NCI-H510A treated with DMSO at 0.1 percent for 48 hours (cell line): ENCODE results near the gene PIP4K2A.
"Not testable (repeated sequence)": the region's sequence is repeated elsewhere in the genome, so short reads cannot be mapped to it uniquely, and the experiment has no call there.

Experiments
- DNase-seq: peaks from one replicate; lab custom pipeline; 2025; lab: John Stamatoyannopoulos, UW

PIP4K2A gene

GRCh38 chr10:22719406-22720042 is 5.1 kb upstream of the PIP4K2A start:
- no peak for DNase-seq

DNA sequence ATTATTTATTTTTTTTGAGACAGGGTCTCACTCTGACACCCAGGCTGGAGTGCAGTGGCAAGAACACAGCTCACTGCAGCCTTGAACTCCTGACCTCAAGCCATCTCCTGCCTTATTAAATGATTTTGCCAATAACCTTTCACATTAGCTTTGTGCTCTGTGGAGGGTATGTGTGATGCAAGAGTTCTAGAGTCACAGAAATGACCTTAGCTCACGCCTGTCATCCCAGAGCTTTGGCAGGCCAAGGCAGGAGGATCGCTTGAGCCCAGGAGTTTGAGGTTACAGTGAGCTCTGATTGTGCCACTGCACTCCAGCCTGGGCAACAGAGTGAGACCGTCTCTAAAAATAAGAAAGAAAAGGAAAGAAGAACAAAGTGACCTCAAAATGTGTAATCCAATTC is 4.3 kb upstream of the PIP4K2A start:
- DNase-seq, result not testable (repeated sequence)

GRCh38 chr10:22717728-22718127 is 3.4 kb upstream of the PIP4K2A start:
- DNase-seq, result no peak

- DNase-seq, result no peak
Measured at GRCh38 chr10:22716943-22717342, 2.6 kb upstream of the PIP4K2A start.

DNA sequence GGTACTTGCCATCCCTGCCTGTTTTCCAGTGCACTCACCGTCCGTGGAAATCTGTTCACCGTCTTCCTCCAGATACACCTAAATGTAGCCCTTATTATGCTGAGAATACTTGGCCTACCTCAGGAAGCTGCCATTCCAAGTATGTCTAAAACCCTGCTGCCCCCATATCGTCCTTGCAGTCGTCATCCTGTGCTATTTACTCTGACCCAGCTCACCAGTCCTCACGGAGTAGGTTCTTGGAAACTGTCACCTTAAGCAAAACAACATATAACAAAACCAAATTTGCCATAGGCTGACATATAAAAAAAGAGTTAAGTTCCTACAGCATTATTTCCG is 880 bp upstream of the PIP4K2A start:
- no peak for DNase-seq

- DNase-seq, result no peak
Measured at GRCh38 chr10:22713853-22714478, 412 bp downstream of the PIP4K2A start.

GRCh38 chr10:22712956-22713852 is 1.2 kb downstream of the PIP4K2A start:
- DNase-seq, result no peak

DNA sequence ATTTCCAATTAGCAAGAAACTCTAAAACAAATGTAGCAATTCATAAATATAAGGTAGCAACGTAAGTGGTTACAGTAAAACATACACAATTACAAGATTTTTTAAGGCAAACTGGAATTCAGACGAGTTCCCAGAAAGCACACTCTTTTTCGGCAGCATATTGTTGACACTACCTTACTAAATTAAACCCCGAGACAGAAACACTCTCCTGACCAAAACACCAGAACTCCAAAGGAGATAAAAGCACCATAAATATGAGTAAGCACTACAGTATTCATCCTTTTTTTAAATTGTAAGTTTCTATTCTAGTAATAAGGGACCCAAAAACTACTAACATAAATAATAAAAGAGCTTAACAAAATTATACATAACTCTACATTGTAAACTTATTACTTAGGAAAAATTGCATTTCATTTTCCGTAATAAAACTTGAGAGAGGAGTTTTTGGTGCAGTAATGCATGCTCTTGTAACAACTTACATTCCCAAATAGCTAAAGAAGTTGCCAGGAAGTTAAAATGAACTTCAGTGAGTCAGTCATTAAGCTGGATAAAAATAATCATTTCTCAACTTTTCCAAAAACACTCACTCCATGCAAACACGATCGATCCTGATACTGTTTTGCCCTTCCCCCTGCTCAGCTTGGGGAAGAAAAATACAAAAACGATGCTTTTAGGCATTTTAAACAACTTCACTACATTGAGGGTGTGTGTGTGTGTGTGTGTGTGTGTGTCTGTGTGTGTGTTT is 2.0 kb downstream of the PIP4K2A start:
- DNase-seq, result no peak

GRCh38 chr10:22711373-22711772 is 3.0 kb downstream of the PIP4K2A start:
- DNase-seq, result no peak

DNA sequence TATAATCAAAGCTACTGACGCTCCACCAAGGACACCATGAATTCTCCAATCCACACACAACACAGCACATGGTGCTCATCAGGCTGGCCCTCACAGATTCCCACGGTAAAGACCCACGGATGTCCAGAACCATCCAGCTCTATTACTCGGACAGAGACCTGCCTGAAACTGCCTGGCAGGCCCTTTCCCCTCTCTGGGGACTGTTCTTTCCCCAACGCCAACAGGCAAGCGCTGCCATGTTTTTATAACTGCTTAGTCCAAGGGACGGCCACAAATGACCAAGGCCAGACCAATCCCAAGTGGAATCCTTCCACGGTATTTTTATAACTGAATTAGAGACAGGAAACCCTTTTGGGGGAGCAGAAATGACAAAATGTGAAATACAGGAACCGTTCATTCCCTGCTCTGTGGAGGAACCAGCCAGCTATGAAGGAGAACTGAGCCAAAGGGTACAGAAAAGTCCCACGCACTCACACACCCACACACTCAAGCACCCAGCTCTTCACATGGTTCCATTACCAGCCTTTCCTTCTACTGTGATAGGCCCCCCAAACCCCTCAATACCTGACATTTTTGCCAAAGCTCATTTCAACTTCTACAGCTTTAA is 4.1 kb downstream of the PIP4K2A start:
- no peak for DNase-seq

DNA sequence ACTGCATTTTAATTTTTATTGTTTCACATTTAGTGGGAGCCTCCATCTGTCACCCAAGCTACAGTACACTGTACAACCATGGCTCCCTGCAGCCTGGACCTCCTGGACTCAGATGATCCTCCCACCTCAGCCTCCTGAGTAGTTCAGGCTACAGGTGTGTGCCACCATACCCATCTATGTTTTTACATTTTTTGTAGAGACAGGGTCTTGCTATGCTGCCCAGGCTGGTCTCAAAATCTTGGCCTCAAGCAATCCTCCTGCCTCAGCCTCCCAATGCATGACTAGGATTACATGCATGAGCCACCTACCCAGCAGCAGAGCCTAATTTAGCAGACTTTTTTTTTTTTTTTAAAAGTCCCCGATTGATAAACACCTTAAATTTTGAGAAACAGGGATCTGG is 5.6 kb downstream of the PIP4K2A start:
- no peak for DNase-seq

DNA sequence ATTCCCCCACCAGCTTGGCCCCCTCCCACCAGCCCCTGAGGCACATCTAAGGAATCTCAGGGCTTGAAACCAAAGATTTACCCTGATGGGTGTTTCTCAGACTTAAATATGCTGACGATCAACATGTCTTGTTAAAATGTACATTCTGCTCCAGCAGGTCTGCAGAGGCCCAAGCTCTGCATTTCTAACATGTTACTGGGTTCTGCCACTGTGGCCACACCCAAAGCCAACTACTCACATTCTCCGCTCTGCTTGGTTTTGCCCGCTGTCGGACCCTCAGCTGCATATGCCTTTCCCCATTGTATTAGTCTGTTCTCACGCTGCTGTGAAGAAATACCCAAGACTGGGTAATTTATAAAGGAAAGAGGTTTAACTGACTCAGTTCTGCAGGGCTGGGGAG is 8.9 kb downstream of the PIP4K2A start:
- no peak for DNase-seq

DNA sequence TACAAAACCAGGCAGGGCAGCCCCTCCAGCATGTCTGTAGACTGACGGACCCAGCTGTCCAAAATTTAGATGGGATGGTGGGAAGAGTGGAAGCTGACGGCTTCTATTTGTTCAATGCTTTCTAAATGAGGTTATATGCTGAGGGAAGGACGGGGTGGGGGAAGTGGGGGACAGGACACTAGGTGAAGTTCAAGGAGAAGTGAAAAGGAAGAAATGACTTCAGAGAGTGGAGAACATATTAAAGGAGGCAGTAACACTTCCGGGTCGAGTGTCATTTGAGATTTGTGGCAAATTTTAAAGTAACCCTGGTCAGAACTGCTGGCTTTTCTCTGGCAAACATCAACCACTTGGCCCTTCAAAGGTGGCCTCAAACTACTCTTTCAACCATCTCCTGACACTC is 9.4 kb downstream of the PIP4K2A start:
- DNase-seq, result no peak

DNA sequence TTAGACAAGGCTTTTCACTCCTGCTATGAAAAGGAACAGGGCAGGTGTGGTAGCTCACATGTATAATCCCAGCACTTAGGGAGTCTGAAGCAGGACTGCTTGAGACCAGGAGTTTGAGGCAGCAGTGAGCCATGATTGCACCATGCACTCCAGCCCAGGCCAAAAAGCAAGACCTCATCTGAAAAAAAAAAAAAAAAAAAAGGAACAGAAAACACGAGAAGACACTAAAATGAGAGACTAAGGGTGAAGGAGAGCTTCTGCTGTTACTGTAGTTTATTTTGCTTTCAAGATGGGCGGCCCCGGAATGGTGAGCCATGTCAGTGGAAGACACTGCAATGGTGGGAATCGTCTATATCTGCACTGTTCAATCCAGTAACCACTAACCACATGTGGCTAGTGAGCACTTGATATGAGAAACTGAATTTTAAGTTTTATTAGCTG is 9.9 kb downstream of the PIP4K2A start:
- no peak for DNase-seq

GRCh38 chr10:22702348-22702747 is 12.0 kb downstream of the PIP4K2A start:
- DNase-seq, result no peak

GRCh38 chr10:22701132-22701826 is 13.1 kb downstream of the PIP4K2A start:
- no peak for DNase-seq

- DNase-seq, result no peak
Measured at GRCh38 chr10:22700489-22700888, 13.9 kb downstream of the PIP4K2A start.

DNA sequence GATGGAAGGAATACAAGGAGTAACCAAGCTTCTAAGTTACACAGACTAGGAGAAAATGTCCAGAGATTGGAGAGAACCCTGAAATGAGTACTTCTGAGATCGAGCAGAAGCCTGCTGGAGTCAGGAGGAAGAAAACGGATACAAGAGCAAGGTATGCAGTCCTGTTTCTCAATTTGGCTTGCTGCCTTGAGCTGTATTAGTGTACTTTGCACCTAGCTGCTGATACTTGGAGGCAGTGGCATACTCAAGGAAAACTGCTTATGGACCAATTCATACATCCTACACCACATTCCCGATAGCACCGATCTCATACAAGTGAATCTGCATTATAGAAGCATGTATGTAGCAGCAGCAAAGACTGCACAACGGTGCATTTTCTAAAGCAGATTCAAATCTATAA is 14.4 kb downstream of the PIP4K2A start:
- DNase-seq, result no peak

DNA sequence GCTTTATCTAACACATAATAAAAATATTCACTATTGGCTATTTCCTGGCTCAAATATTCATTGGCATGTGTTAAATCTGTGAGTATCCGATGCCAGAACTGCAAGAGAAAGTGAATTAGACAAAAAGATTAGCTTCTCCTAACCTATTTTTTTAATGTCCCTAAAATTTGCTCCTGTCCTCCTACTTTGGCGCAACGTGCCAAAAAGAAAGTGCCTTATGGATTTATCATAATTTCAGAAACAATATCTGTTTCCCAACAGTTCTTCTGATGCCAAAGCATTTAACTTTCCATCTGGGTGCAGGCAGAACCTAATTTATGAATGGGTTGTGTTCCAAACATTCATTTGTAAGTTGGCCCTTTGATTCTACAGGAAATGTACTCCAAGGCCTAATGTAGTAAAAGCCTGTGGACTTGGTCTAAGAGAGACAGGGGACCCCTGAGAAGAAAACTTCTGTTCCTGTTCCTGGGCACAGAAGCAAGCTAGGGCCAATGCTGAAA is 15.4 kb downstream of the PIP4K2A start:
- no peak for DNase-seq

GRCh38 chr10:22697800-22698199 is 16.6 kb downstream of the PIP4K2A start:
- DNase-seq, result no peak

DNA sequence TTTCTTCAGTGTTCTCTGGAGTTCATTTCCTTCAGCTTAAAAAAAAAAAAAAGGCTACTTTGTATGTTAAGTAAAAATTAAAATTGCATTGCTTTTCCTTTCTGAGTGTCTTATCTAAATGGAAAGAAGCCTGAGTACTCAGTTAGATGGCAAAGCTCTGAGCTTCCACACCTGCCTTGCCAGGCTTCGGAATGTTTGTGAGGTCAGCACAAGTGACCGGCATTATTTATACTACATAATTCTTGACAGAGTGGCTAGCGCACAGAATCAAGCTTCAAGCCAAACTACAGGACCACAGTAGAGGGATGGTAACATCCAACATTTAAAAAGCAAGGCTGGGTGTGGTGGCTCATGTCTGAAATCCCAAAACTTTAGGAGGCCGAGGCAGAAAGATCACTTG is 17.3 kb downstream of the PIP4K2A start:
- DNase-seq, result no peak
